Measurements from ENCODE around the gene CFAP299.

The CFAP299 gene

DNA sequence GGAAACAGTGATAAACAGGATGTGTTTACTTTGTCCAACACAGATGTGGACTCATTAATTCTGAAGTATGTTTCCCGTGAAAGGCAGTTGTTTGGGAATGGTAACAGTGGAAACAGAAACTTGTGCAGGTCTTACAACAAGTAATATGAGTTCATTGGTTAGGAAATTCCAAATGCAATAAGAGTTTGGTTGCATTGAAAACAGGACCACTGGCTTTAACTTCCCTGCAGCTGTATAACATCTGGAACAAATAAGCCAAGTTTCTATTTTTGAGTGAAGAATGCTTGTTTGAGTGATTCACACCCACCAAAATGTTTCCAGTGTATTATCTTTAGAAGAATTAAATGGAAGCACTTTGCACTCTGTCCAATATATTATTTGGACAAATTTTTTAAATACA lies 612.6 kb downstream of the CFAP299 start:
- Histone ChIP-seq H4K20me1 (ENCODE audit: low read depth, low read length) (no peaks in the 10 kb centered on the region), H3K9me2 (replicated peaks; ENCODE audit: insufficient read depth, low read length) (no peaks in the 10 kb centered on the region), H3K27me3 (ENCODE audit: low read length) (no peaks in the 10 kb centered on the region), H3K4me2 (ENCODE audit: low read depth, low read length, poor library complexity, severe bottlenecking) (no peak overlapping the region), H3K4me3 (ENCODE audit: insufficient read depth, low read length, poor library complexity, severe bottlenecking) (no peak overlapping the region), H3K27ac (ENCODE audit: low read depth, low read length) (no peak overlapping the region), H2AFZ (ENCODE audit: low read depth, low read length, severe bottlenecking) (no peak overlapping the region), H3K36me3 (ENCODE audit: low read length) (no peaks in the 10 kb centered on the region), H3K9ac (ENCODE audit: low read length) (no peak overlapping the region), H3K79me2 (ENCODE audit: insufficient read depth, low read length) (no peaks in the 10 kb centered on the region), H3F3A (ENCODE audit: insufficient read depth) (no peaks in the 10 kb centered on the region), H3K9me3 (ENCODE audit: insufficient read depth, low read length) (no peaks in the 10 kb centered on the region)
- no peak for TF ChIP-seq EZH2phosphoT487 (conservative IDR thresholded peaks at IDR 0.05; ENCODE audit: low read length)
- TF ChIP-seq, protein P1, sequence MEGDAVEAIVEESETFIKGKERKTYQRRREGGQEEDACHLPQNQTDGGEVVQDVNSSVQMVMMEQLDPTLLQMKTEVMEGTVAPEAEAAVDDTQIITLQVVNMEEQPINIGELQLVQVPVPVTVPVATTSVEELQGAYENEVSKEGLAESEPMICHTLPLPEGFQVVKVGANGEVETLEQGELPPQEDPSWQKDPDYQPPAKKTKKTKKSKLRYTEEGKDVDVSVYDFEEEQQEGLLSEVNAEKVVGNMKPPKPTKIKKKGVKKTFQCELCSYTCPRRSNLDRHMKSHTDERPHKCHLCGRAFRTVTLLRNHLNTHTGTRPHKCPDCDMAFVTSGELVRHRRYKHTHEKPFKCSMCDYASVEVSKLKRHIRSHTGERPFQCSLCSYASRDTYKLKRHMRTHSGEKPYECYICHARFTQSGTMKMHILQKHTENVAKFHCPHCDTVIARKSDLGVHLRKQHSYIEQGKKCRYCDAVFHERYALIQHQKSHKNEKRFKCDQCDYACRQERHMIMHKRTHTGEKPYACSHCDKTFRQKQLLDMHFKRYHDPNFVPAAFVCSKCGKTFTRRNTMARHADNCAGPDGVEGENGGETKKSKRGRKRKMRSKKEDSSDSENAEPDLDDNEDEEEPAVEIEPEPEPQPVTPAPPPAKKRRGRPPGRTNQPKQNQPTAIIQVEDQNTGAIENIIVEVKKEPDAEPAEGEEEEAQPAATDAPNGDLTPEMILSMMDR (IDR thresholded peaks at IDR 0.05; ENCODE audit: insufficient read depth, low read length, poor library complexity, severe bottlenecking): no peak

DNA sequence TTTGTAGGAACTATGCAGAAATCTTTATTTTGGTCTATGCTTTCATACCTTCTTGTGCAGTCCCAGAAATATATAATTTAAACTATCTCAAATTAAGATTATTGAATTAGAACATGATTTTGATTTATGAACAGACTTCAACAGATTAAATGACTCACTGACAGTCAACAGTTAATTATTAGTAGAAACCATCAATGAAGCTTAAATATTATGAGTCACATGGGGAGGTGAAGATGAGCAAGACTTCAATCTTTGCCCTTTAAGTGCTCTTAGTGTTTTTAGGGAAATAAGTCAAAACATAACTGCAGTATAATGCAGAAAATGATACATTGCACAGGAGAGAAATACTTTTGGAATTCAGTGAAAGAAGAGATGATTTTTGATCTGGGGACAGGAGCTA lies 613.5 kb downstream of the CFAP299 start:
- Histone ChIP-seq H2AFZ (ENCODE audit: low read depth, low read length, severe bottlenecking) (no peak overlapping the region), H3F3A (ENCODE audit: insufficient read depth) (no peaks in the 10 kb centered on the region), H3K27me3 (ENCODE audit: low read length) (no peaks in the 10 kb centered on the region), H3K36me3 (ENCODE audit: low read length) (no peaks in the 10 kb centered on the region), H3K4me3 (ENCODE audit: insufficient read depth, low read length, poor library complexity, severe bottlenecking) (no peak overlapping the region), H3K9ac (ENCODE audit: low read length) (no peak overlapping the region), H4K20me1 (ENCODE audit: low read depth, low read length) (no peaks in the 10 kb centered on the region), H3K27ac (ENCODE audit: low read depth, low read length) (no peak overlapping the region), H3K79me2 (ENCODE audit: insufficient read depth, low read length) (no peaks in the 10 kb centered on the region), H3K4me2 (ENCODE audit: low read depth, low read length, poor library complexity, severe bottlenecking) (no peak overlapping the region), H3K9me2 (replicated peaks; ENCODE audit: insufficient read depth, low read length) (no peaks in the 10 kb centered on the region), H3K9me3 (ENCODE audit: insufficient read depth, low read length) (no peaks in the 10 kb centered on the region)
- no peak for TF ChIP-seq EZH2phosphoT487 (conservative IDR thresholded peaks at IDR 0.05; ENCODE audit: low read length)
- TF ChIP-seq, protein P1 (IDR thresholded peaks at IDR 0.05; ENCODE audit: insufficient read depth, low read length, poor library complexity, severe bottlenecking): no peak

DNA sequence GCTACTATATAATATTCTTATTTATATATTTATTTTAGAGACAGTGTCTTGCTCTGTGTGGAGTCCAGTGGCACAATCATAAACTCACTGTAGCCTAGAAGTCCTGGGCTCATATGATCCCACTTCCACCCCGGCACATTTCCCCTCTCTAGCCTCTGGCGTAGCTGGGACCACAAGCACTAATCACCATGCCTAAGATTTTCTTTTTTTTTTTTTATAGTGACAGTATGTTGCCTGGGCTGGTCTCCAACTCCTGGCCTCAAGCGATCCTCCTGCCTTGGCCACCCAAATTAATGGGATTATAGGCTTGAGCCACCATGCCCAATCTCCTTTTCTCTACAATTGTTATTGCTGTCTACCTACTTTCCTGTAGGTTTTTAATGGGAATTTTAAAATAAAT lies 620.9 kb downstream of the CFAP299 start:
- Histone ChIP-seq H3K4me3 (ENCODE audit: insufficient read depth, low read length, poor library complexity, severe bottlenecking) (no peak overlapping the region), H3K9ac (ENCODE audit: low read length) (no peak overlapping the region), H4K20me1 (ENCODE audit: low read depth, low read length) (no peaks in the 10 kb centered on the region), H3K79me2 (ENCODE audit: insufficient read depth, low read length) (no peaks in the 10 kb centered on the region), H3K9me2 (replicated peaks; ENCODE audit: insufficient read depth, low read length) (no peaks in the 10 kb centered on the region), H2AFZ (ENCODE audit: low read depth, low read length, severe bottlenecking) (no peak overlapping the region), H3F3A (ENCODE audit: insufficient read depth) (no peaks in the 10 kb centered on the region), H3K9me3 (ENCODE audit: insufficient read depth, low read length) (no peaks in the 10 kb centered on the region), H3K36me3 (ENCODE audit: low read length) (no peaks in the 10 kb centered on the region), H3K27me3 (ENCODE audit: low read length) (no peaks in the 10 kb centered on the region), H3K27ac (ENCODE audit: low read depth, low read length) (no peak overlapping the region), H3K4me2 (ENCODE audit: low read depth, low read length, poor library complexity, severe bottlenecking) (no peak overlapping the region)
- TF ChIP-seq, protein P1 (IDR thresholded peaks at IDR 0.05; ENCODE audit: insufficient read depth, low read length, poor library complexity, severe bottlenecking): no peak
- no peak for TF ChIP-seq EZH2phosphoT487 (conservative IDR thresholded peaks at IDR 0.05; ENCODE audit: low read length)
